Measurements from ENCODE around the gene SMIM35. TPM values are rescaled to one million over a fixed set of nuclear protein-coding genes. Genes with fewer than 3 reads are reported as not detected.

Gene SMIM35
- total RNA-seq, 1 experiment from 2014 or later = not detected

DNA sequence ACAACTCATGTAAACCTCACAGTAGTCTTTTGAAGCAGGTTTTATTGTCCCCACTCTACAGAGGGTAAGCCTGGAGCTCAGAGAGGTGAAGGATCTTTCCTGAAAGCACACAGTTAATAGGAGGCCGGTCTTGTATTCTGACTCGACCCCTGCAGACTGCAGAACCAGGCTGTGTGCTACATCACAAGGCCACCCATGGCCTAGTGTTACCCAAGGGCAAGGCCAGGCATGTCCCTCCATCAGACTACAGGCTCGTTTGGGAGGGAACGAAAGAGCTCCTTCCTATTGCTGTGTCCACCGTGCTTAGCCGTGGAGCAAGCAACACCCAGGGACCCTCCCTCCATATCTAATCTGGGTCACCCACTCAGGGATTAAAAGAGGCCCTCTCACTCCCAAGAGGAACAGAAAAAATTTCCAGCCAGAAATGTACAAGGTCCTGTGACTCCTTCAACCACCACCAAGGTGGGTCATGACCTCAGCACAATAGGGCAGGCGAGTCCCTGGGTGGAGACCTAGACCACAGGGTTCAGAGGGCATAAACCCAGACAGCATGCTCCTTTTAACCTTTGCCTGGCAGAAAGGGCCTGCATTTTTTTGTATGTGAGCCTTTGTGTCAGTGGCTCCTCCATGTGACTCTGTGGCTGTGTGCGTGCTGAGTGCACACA lies 6.3 kb upstream of the SMIM35 start:
- DNase-seq = no peak
- Histone ChIP-seq H3K79me2 (ENCODE audit: low read length) (no peaks in the 10 kb centered on the region), H3K9me3 (ENCODE audit: low read length) (no peaks in the 10 kb centered on the region), H3K4me1 (ENCODE audit: insufficient read depth, low read length) (no peaks in the 10 kb centered on the region), H3K4me2 (ENCODE audit: low read length) (no peak overlapping the region), H2AFZ (ENCODE audit: low read length) (no peak overlapping the region), H3F3A (ENCODE audit: low read length, unreplicated experiment) (no peaks in the 10 kb centered on the region), H3K4me3 (ENCODE audit: low read length) (no peak overlapping the region), H3K27ac (ENCODE audit: low read length) (no peak overlapping the region), H3K36me3 (ENCODE audit: low read depth, low read length) (no peaks in the 10 kb centered on the region), H3K9me2 (replicated peaks; ENCODE audit: low read length) (no peaks in the 10 kb centered on the region), H3K27me3 (ENCODE audit: low read length) (peaks cover 48% of the 10 kb centered on the region), H4K20me1 (ENCODE audit: low read length) (no peaks in the 10 kb centered on the region), H3K9ac (ENCODE audit: low read length) (no peak overlapping the region)
- ChIA-PET CTCF (no interaction called here), POLR2A (ENCODE audit: unreplicated experiment) (no interaction called here)
- TF ChIP-seq, protein P1, sequence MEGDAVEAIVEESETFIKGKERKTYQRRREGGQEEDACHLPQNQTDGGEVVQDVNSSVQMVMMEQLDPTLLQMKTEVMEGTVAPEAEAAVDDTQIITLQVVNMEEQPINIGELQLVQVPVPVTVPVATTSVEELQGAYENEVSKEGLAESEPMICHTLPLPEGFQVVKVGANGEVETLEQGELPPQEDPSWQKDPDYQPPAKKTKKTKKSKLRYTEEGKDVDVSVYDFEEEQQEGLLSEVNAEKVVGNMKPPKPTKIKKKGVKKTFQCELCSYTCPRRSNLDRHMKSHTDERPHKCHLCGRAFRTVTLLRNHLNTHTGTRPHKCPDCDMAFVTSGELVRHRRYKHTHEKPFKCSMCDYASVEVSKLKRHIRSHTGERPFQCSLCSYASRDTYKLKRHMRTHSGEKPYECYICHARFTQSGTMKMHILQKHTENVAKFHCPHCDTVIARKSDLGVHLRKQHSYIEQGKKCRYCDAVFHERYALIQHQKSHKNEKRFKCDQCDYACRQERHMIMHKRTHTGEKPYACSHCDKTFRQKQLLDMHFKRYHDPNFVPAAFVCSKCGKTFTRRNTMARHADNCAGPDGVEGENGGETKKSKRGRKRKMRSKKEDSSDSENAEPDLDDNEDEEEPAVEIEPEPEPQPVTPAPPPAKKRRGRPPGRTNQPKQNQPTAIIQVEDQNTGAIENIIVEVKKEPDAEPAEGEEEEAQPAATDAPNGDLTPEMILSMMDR (conservative IDR thresholded peaks at IDR 0.05; ENCODE audit: low read depth, low read length) = no peak
- TF ChIP-seq EZH2phosphoT487 (IDR thresholded peaks at IDR 0.05; ENCODE audit: borderline replicate concordance, low read length) = no peak
- no peak for TF ChIP-seq EZH2 (IDR thresholded peaks at IDR 0.05; ENCODE audit: low read length, unreplicated experiment)
- BruUV-seq (replicated peaks) = no TSS peak
- no peak for ATAC-seq
- intact Hi-C loops (cut with micrococcal nuclease) = no loop called here

DNA sequence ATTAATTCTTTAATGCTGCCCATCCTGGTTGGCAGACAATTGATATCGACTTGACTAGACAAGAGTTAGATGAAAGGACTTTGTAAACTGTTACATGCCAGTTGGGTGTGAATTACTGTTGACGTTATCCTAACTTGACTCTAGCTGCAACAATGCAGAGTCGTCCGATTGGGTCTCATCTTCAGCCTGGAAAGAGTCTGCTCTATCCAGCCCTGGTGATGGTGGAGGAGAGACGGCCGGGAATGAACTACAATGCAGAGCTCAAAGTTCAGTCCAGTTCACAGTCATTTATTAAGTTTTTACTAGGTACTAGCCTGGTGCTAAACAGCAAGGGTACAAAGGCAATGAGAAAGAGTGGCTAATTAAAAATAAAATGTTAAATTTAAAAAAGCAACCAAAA lies 4.9 kb upstream of the SMIM35 start:
- Histone ChIP-seq H3K4me3 (ENCODE audit: low read length) (no peak overlapping the region), H4K20me1 (ENCODE audit: low read length) (no peaks in the 10 kb centered on the region)

More for the DNA sequence above, 4.9 kb upstream of the SMIM35 start:
- BruUV-seq (replicated peaks) = no TSS peak
- no peaks in the 10 kb centered on the region for H3K9me2 ChIP-seq (replicated peaks; ENCODE audit: low read length)
- POLR2A ChIA-PET (ENCODE audit: unreplicated experiment) = no interaction called here
- no peak overlapping the region for H3K4me2 ChIP-seq (ENCODE audit: low read length)
- no peak overlapping the region for H3K9ac ChIP-seq (ENCODE audit: low read length)
- no peak for TF ChIP-seq EZH2 (IDR thresholded peaks at IDR 0.05; ENCODE audit: low read length, unreplicated experiment)
- TF ChIP-seq, protein P1 (conservative IDR thresholded peaks at IDR 0.05; ENCODE audit: low read depth, low read length) = no peak
- no peak for TF ChIP-seq EZH2phosphoT487 (IDR thresholded peaks at IDR 0.05; ENCODE audit: borderline replicate concordance, low read length)
- ATAC-seq (no peak), DNase-seq (no peak)
- no peak overlapping the region for H3K27ac ChIP-seq (ENCODE audit: low read length)
- no peaks in the 10 kb centered on the region for H3K79me2 ChIP-seq (ENCODE audit: low read length)
- intact Hi-C loops (cut with micrococcal nuclease) = no loop called here
- no peaks in the 10 kb centered on the region for H3K9me3 ChIP-seq (ENCODE audit: low read length)
- H3K36me3 ChIP-seq (ENCODE audit: low read depth, low read length) = no peaks in the 10 kb centered on the region
- H3K27me3 ChIP-seq (ENCODE audit: low read length) = peaks cover 41% of the 10 kb centered on the region
- no peak overlapping the region for H2AFZ ChIP-seq (ENCODE audit: low read length)
- CTCF ChIA-PET = no interaction called here
- no peaks in the 10 kb centered on the region for H3F3A ChIP-seq (ENCODE audit: low read length, unreplicated experiment)
- H3K4me1 ChIP-seq (ENCODE audit: insufficient read depth, low read length) = no peaks in the 10 kb centered on the region

Measured in PC-3 (cell line).